ENCODE data around the gene GM2A. TPM values are rescaled to one million over a fixed set of nuclear protein-coding genes. Genes with fewer than 3 reads are reported as not detected.
A peak's percentile ranks its signal among the peaks of the same experiment; 100 is the strongest.

The GM2A gene
- total and polyA plus RNA-seq, 4 donors = 31.3 to 78.7 (median 38.1) TPM

DNA sequence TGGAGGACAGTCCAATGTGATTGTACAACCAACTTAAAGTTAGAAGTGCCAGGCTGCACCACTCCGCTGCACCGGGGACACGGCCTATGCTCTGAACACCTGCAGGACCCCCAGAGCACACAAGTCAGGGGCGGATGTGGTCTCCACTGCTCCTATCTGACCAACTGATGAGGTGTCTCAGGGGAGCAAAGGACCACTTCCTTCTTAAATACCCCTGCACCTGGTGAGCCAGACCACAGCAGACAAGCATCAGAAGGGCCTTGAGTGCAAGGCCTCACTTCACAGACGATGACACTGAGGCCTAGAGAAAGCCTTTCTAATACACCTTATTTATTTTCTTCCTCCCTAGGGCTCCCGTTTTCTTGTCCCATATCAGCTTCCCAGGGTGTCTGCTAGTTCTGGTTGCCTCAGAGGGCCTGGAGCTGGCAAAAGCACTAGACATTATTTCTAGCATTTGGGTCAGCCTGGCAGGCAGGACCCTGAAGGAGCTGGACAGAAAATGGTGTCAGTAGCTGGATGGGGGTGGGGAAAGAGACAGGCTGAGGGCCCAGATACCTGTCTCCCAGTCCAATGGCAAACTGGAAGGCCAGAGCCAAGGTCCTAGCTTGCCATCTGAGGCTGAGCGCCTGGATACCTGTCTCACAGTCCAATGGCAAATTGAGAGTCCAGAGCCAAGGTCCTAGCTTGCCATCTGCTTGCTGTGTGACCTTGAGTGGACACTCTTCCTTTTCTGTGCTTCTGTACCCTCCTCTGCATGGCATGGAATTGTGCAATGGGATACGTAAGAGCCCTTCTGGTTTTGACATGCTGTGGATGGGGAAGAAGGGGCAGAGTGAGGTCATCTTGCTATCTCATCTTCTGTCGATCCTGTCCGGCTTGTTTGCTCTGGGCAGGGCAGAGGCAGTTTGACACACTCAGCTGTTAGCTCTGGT lies 38.1 kb upstream of the GM2A start:
- H3K9me3 ChIP-seq (ENCODE audit: control insufficient read depth in 4 of 4, insufficient read depth in 3 of 4, low read length in 3 of 4) = no peaks in the 10 kb centered on the region
- H3K4me1 ChIP-seq (ENCODE audit: control insufficient read depth in 5 of 5, insufficient read depth in 5 of 5, low read length in 5 of 5) = peaks cover 2 to 33% (median 9%) of the 10 kb centered on the region in 5 donors
- ATAC-seq (ENCODE audit: insufficient read depth, low FRiP score) (peak; percentile 7), DNase-seq (no peak)
- no peak overlapping the region for H3K4me3 ChIP-seq
- TF ChIP-seq CTCF (IDR thresholded peaks at IDR 0.05; ENCODE audit: control extremely low read depth, extremely low read depth) = no peak
- H3K27me3 ChIP-seq (ENCODE audit: control insufficient read depth in 3 of 3, insufficient read depth in 3 of 3, low read length in 2 of 3) = no peaks in the 10 kb centered on the region
- WGBS, 2 donors = 39 to 60% methylated on average over 10 of the region's 10 CpGs
- H3K9ac ChIP-seq (ENCODE audit: insufficient read depth in 1 of 2, low read length in 2 of 2) = no peak overlapping the region
- H3K27ac ChIP-seq (ENCODE audit: low read depth in 1 of 2, low read length in 1 of 2) = peak overlapping the region; percentile 81 to 92
- peaks cover 0 to 2% (median 0%) of the 10 kb centered on the region in 4 donors for H3K36me3 ChIP-seq (ENCODE audit: control insufficient read depth in 4 of 4, insufficient read depth in 4 of 4, low read length in 4 of 4)

DNA sequence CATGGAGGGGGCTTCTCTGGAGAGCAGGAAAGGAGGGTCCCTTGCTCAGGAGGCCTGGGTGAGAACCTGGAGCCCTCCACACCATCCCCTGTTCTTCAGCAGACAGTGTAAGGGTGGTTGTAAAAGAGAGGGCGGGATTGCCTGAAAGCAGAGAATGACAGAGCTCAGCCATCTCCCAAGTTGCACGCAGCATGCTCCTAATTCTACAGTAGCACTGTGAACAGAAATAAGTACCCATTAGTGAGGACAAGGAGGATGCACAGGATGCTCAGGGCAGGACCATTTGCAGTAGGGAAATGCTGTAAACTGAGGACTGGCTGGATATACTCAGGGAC lies 37.5 kb upstream of the GM2A start:
- H3K36me3 ChIP-seq (ENCODE audit: control insufficient read depth in 4 of 4, insufficient read depth in 4 of 4, low read length in 4 of 4) = peaks cover 0 to 2% (median 0%) of the 10 kb centered on the region in 4 donors
- peaks cover 2 to 34% (median 9%) of the 10 kb centered on the region in 5 donors for H3K4me1 ChIP-seq (ENCODE audit: control insufficient read depth in 5 of 5, insufficient read depth in 5 of 5, low read length in 5 of 5)
- H3K9ac ChIP-seq (ENCODE audit: insufficient read depth in 1 of 2, low read length in 2 of 2) = no peak overlapping the region
- ATAC-seq (ENCODE audit: insufficient read depth, low FRiP score) (no peak), DNase-seq (no peak)
- TF ChIP-seq CTCF (IDR thresholded peaks at IDR 0.05; ENCODE audit: control extremely low read depth, extremely low read depth) = no peak
- WGBS, 2 donors = 83 to 93% methylated on average over 2 of the region's 2 CpGs
- H3K27ac ChIP-seq (ENCODE audit: low read depth in 1 of 2, low read length in 1 of 2) = peak overlapping the region; percentile 34 to 92
- H3K9me3 ChIP-seq (ENCODE audit: control insufficient read depth in 4 of 4, insufficient read depth in 3 of 4, low read length in 3 of 4) = no peaks in the 10 kb centered on the region
- H3K4me3 ChIP-seq = no peak overlapping the region
- no peaks in the 10 kb centered on the region for H3K27me3 ChIP-seq (ENCODE audit: control insufficient read depth in 3 of 3, insufficient read depth in 3 of 3, low read length in 2 of 3)

DNA sequence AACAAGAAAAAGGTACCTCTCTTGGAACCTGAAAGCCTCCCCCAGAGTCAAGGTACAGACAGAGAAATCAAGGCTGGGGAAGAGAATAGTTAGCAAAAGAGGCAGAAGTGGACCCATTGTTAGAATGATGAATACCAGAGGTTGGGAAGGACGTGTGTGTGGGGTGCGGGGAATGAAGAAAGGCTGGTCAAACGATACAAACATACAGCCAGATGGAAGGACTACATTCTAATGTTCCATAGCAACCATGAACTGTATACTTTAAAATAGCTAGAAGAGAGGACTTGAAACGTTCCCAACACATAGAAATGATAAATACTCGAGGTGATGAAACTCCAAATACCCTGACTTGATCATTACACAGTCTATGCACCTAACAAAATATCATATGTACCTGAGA lies 36.2 kb upstream of the GM2A start:
- H3K9ac ChIP-seq (ENCODE audit: insufficient read depth in 1 of 2, low read length in 2 of 2) = no peak overlapping the region
- ATAC-seq (ENCODE audit: insufficient read depth, low FRiP score) = no peak
- H3K9me3 ChIP-seq (ENCODE audit: control insufficient read depth in 4 of 4, insufficient read depth in 3 of 4, low read length in 3 of 4) = no peaks in the 10 kb centered on the region
- H3K36me3 ChIP-seq (ENCODE audit: control insufficient read depth in 4 of 4, insufficient read depth in 4 of 4, low read length in 4 of 4) = peaks cover 0 to 2% (median 0%) of the 10 kb centered on the region in 4 donors
- no peaks in the 10 kb centered on the region for H3K27me3 ChIP-seq (ENCODE audit: control insufficient read depth in 3 of 3, insufficient read depth in 3 of 3, low read length in 2 of 3)
- 72 to 87% methylated on average over 5 of the region's 5 CpGs for WGBS, 2 donors
- H3K4me1 ChIP-seq (ENCODE audit: control insufficient read depth in 5 of 5, insufficient read depth in 5 of 5, low read length in 5 of 5) = peaks cover 0 to 40% (median 9%) of the 10 kb centered on the region in 5 donors
- TF ChIP-seq CTCF (IDR thresholded peaks at IDR 0.05; ENCODE audit: control extremely low read depth, extremely low read depth) = no peak
- H3K4me3 ChIP-seq = no peak overlapping the region
- DNase-seq = no peak
- H3K27ac ChIP-seq (ENCODE audit: low read depth in 1 of 2, low read length in 1 of 2) = no peak overlapping the region

All from lung (tissue), 12 donors.